Right lobe of liver (tissue), 6 donors: ENCODE results near the gene RARS2. TPM values are rescaled to one million over a fixed set of nuclear protein-coding genes. Genes with fewer than 3 reads are reported as not detected.

Experiments
- ATAC-seq, 4 donors: fragments of 200-7000 bp; cut with Tn5 transposase; one replicate each; pipeline ENCODE4 v1.9.1; 2020; ENCODE audit warnings: mild to moderate bottlenecking in 4 of 4, moderate library complexity in 4 of 4
- DNase-seq, 3 donors: peaks; one replicate each; pipeline ENCODE4 v3.0.0-alpha.2; 2020
- H3K27ac ChIP-seq, 3 donors: fragments of 200-600 bp; one replicate each; pipeline ENCODE4 v1.8.0; 2022
- H3K27me3 ChIP-seq, 2 donors: fragments of 200-600 bp; one replicate each; pipeline ENCODE4 v1.8.0; 2022
- H3K36me3 ChIP-seq, 4 donors: fragments of 200-600 bp; sonication (generic) in 1 of 4; one replicate each; pipeline versions ENCODE4 v1.5.1 to v1.8.0; 2017 to 2022; ENCODE audit warnings: control low read depth in 1 of 4
- H3K4me1 ChIP-seq, 4 donors: fragments of 200-600 bp; sonication (generic) in 1 of 4; one replicate each; pipeline versions ENCODE4 v1.5.1 to v1.8.0; 2017 to 2022; ENCODE audit warnings: control low read depth in 1 of 4
- H3K4me3 ChIP-seq, 3 donors: fragments of 200-600 bp; one replicate each; pipeline ENCODE4 v1.8.0; 2022
- H3K9me3 ChIP-seq, 4 donors: fragments of 200-600 bp; sonication (generic) in 1 of 4; one replicate each; pipeline versions ENCODE4 v1.5.1 to v1.8.0; 2017 to 2022; ENCODE audit warnings: control low read depth in 1 of 4
- POLR2A ChIP-seq: fragments of 450-650 bp; IDR thresholded peaks from one replicate; pipeline ENCODE4 v1.6.1; 2017; ENCODE audit warnings: antibody characterized with exemption, mild to moderate bottlenecking
- WGBS: methylation state at CpG from one replicate; pipeline ENCODE4 v1.1.6; 2018; ENCODE audit warnings: low coverage, low lambda C conversion rate; ENCODE audit not compliant: insufficient coverage; ENCODE audit errors: missing lambda C conversion rate; 5-methylcytosine and 5-hydroxymethylcytosine counted together
- intact Hi-C, 2 donors: fragments of 100-400 bp; cut with DNase I; formaldehyde crosslinking; loops; one replicate each; pipeline versions ENCODE4 v1.11.2 to v1.14.1; 2022
- total RNA-seq, 6 experiments: library from RNA; depleted of rRNA in 2 of 6; stranded (reverse); fragments of >200 nt in 2 of 6; fragmentation: NEBNext Ultra II Directional in 3 of 6; extraction: Animal tissue kit (Norgen Biotek cat#: 25700) in 3 of 6; gene quantifications; one replicate each; pipeline versions ENCODE4 v1.1.0 to v1.2.4, GENCODE V29; 2016 to 2023
- TF ChIP-seq, protein P1 (sequence below), 4 donors: fragments of 200-600 bp in 3 of 4; fragments of 450-650 bp in 1 of 4; IDR thresholded peaks; one replicate each; pipeline versions ENCODE4 v1.5.1 to v1.8.0; 2016 to 2022; ENCODE audit warnings: antibody characterized with exemption in 4 of 4, mild to moderate bottlenecking in 2 of 4
- donor health status: DM: no; HTN: yes; CAD: no.
- donor health status: DM: no; HTN: no; CAD: no.
- donor health status: DM: no; HTN: no; CAD: no.
- donor health status: DM: no; HTN: yes; CAD: no.
- donor health status: DM: no; HTN: yes; CAD: no.

RARS2 gene
- total RNA-seq, 6 experiments from 2014 or later: 13.5 to 19.3 (median 14.6) TPM

- no peak for TF ChIP-seq POLR2A
- TF ChIP-seq, protein P1, sequence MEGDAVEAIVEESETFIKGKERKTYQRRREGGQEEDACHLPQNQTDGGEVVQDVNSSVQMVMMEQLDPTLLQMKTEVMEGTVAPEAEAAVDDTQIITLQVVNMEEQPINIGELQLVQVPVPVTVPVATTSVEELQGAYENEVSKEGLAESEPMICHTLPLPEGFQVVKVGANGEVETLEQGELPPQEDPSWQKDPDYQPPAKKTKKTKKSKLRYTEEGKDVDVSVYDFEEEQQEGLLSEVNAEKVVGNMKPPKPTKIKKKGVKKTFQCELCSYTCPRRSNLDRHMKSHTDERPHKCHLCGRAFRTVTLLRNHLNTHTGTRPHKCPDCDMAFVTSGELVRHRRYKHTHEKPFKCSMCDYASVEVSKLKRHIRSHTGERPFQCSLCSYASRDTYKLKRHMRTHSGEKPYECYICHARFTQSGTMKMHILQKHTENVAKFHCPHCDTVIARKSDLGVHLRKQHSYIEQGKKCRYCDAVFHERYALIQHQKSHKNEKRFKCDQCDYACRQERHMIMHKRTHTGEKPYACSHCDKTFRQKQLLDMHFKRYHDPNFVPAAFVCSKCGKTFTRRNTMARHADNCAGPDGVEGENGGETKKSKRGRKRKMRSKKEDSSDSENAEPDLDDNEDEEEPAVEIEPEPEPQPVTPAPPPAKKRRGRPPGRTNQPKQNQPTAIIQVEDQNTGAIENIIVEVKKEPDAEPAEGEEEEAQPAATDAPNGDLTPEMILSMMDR (IDR thresholded peaks at IDR 0.05): no peak
- Histone ChIP-seq H3K9me3 (no peaks in the 10 kb centered on the region), H3K36me3 (peaks cover 0 to 15% (median 0%) of the 10 kb centered on the region in 4 donors), H3K27me3 (no peaks in the 10 kb centered on the region), H3K4me1 (peaks cover 0 to 26% (median 5%) of the 10 kb centered on the region in 4 donors), H3K27ac (no peak overlapping the region), H3K4me3 (no peak overlapping the region)
- DNase-seq: no peak
- WGBS: 95% methylated on average over 7 of the region's 8 CpGs
- intact Hi-C loops: no loop called here
- ATAC-seq: no peak
These were observed 3.3 kb downstream of the RARS2 start for GRCh38 chr6:87586371-87587077.

GRCh38 chr6:87583822-87584221, 6.0 kb downstream of the RARS2 start:
- no peak overlapping the region for H3K4me3 ChIP-seq
- H3K9me3 ChIP-seq: no peaks in the 10 kb centered on the region
- H3K36me3 ChIP-seq: peaks cover 0 to 24% (median 0%) of the 10 kb centered on the region in 4 donors
- WGBS: 80% methylated on average over 4 of the region's 4 CpGs
- intact Hi-C loops: no loop called here
- H3K27me3 ChIP-seq: no peaks in the 10 kb centered on the region
- H3K4me1 ChIP-seq: peaks cover 0 to 12% (median 2%) of the 10 kb centered on the region in 4 donors
- TF ChIP-seq, protein P1 (IDR thresholded peaks at IDR 0.05): no peak
- no peak for TF ChIP-seq POLR2A
- no peak overlapping the region for H3K27ac ChIP-seq
- ATAC-seq (no peak), DNase-seq (no peak)

DNA sequence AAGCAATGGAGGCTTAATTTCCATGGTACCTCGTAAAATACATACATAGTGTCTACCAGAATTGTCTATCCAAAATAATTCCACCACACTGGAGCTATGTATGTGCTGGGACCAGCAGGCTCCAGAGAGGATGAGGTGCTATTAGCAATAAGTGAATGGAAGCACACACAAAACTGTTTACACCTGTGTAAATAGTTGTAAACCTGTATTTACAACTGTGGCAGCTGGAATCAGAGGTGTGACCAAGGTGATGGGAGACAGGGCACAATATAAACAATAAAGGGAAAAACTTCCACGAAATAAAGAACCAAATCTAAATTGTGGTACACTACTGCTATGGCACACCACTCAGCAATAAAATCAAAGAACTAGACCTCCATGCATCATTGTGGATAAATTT, 14.4 kb downstream of the RARS2 start:
- WGBS: 19% methylated on average over 1 of the region's 2 CpGs
- no peak for TF ChIP-seq POLR2A
- TF ChIP-seq, protein P1 (IDR thresholded peaks at IDR 0.05): no peak
- H3K9me3 ChIP-seq: no peaks in the 10 kb centered on the region
- no peak for ATAC-seq
- H3K4me1 ChIP-seq: peaks cover 0 to 4% (median 0%) of the 10 kb centered on the region in 4 donors
- no peaks in the 10 kb centered on the region for H3K27me3 ChIP-seq
- H3K4me3 ChIP-seq: no peak overlapping the region
- peaks cover 0 to 5% (median 0%) of the 10 kb centered on the region in 4 donors for H3K36me3 ChIP-seq
- intact Hi-C loops: no loop called here
- H3K27ac ChIP-seq: no peak overlapping the region
- no peak for DNase-seq

GRCh38 chr6:87574237-87574804, 15.5 kb downstream of the RARS2 start:
- Histone ChIP-seq H3K9me3 (no peaks in the 10 kb centered on the region), H3K27me3 (no peaks in the 10 kb centered on the region), H3K27ac (peak overlapping the region in 1 of 3 donors; percentile 31), H3K4me3 (no peak overlapping the region), H3K4me1 (peaks cover 0 to 4% (median 0%) of the 10 kb centered on the region in 4 donors), H3K36me3 (peaks cover 0 to 5% (median under 1%) of the 10 kb centered on the region in 4 donors)
- ATAC-seq (peak; percentile 56 to 94 (median 74)), DNase-seq (no peak)
- TF ChIP-seq POLR2A: no peak
- TF ChIP-seq, protein P1 (IDR thresholded peaks at IDR 0.05): no peak
- intact Hi-C loops: no loop called here
- 48% methylated on average over 2 of the region's 2 CpGs for WGBS
